ENCODE measurements around the gene EPHA3.

EPHA3 gene

DNA sequence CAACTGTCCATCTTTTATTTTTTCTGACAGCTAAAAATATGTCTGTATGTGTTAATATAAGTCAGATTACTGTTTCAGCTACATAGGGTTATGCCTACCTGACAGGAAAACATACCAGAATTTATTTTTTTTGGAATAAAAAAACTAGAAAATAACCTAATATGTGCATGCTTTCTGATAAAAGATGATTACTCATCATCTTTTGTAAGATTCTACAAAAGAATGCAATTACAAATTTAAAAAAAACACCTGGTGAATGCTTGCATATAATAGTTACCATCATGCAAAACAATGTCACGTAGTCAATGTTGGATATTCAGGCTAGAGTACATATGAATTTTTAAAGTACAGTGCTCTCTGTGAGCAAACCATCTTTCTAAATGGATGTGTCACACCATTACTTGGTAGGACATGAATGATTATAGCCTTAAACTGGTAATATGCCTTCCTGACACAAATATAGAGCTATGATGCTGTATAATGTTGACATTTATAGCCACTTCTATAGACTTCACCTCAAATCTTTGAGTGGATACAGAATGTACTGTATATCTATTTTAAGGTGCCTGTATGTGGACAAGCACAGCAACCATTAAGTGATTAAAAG is 180.6 kb downstream of the EPHA3 start:
- no peaks in the 10 kb centered on the region for H3F3A ChIP-seq (ENCODE audit: insufficient read depth, low read length)
- H3K79me2 ChIP-seq (ENCODE audit: insufficient read depth, low read length): no peaks in the 10 kb centered on the region
- H2AFZ ChIP-seq (ENCODE audit: low read length): no peak overlapping the region
- H3K9me2 ChIP-seq (ENCODE audit: low read depth, low read length): no peaks in the 10 kb centered on the region
- H3K27me3 ChIP-seq (ENCODE audit: insufficient read depth, low read length): no peaks in the 10 kb centered on the region
- H3K9me3 ChIP-seq (ENCODE audit: low read length): no peaks in the 10 kb centered on the region
- no peaks in the 10 kb centered on the region for H3K4me1 ChIP-seq (ENCODE audit: insufficient read depth, low read length, severe bottlenecking)
- no peak overlapping the region for H3K4me3 ChIP-seq (ENCODE audit: low read depth, low read length, poor library complexity, severe bottlenecking)
- no peaks in the 10 kb centered on the region for H4K20me1 ChIP-seq (ENCODE audit: insufficient read depth, low read length)
- no peaks in the 10 kb centered on the region for H3K36me3 ChIP-seq (ENCODE audit: insufficient read depth, low read length)
- H3K4me2 ChIP-seq (ENCODE audit: low read length): no peak overlapping the region
- no peak overlapping the region for H3K9ac ChIP-seq (ENCODE audit: low read length)
- no peak overlapping the region for H3K27ac ChIP-seq (ENCODE audit: low read depth, low read length, poor library complexity, severe bottlenecking)
- TF ChIP-seq EZH2 (IDR thresholded peaks at IDR 0.05; ENCODE audit: borderline replicate concordance, low read length): no peak
- TF ChIP-seq, protein P1, sequence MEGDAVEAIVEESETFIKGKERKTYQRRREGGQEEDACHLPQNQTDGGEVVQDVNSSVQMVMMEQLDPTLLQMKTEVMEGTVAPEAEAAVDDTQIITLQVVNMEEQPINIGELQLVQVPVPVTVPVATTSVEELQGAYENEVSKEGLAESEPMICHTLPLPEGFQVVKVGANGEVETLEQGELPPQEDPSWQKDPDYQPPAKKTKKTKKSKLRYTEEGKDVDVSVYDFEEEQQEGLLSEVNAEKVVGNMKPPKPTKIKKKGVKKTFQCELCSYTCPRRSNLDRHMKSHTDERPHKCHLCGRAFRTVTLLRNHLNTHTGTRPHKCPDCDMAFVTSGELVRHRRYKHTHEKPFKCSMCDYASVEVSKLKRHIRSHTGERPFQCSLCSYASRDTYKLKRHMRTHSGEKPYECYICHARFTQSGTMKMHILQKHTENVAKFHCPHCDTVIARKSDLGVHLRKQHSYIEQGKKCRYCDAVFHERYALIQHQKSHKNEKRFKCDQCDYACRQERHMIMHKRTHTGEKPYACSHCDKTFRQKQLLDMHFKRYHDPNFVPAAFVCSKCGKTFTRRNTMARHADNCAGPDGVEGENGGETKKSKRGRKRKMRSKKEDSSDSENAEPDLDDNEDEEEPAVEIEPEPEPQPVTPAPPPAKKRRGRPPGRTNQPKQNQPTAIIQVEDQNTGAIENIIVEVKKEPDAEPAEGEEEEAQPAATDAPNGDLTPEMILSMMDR (IDR thresholded peaks at IDR 0.05; ENCODE audit: low read length): no peak

DNA sequence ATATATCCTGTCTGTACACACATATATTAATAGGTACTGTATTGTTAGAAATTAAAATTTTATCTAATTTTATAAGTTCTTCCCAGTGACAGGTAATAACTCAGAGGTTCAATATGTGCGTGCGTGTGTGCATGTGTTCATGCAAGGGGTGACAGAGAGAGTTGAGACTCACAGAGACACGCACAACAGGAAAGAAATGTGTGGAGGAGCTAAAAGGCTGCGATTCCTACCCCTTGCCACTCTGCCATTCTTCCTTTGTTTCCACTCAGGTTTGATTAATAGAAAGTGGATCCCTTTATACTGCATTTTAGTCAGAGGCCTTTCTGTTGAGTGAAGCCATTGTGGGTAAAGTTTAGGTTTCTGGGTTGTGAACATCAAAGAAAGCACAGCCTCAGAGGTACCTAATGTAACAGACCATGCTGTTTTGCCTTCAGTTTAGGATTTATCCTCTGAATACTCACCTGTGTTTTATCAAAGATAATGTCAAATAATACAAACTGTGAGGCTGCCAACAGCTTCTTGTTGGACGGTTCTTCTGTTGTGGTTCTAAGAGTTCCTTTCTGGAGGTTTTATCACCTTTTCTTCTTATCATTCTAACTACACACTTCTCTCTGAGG is 182.3 kb downstream of the EPHA3 start:
- H4K20me1 ChIP-seq (ENCODE audit: insufficient read depth, low read length): no peaks in the 10 kb centered on the region
- no peak overlapping the region for H3K27ac ChIP-seq (ENCODE audit: low read depth, low read length, poor library complexity, severe bottlenecking)
- H3K9ac ChIP-seq (ENCODE audit: low read length): no peak overlapping the region
- no peak overlapping the region for H3K4me2 ChIP-seq (ENCODE audit: low read length)
- H3K4me3 ChIP-seq (ENCODE audit: low read depth, low read length, poor library complexity, severe bottlenecking): no peak overlapping the region
- H2AFZ ChIP-seq (ENCODE audit: low read length): 0 out of 2 replicates have a peak overlapping the region, but pooled peaks have one; percentile 1
- no peaks in the 10 kb centered on the region for H3K27me3 ChIP-seq (ENCODE audit: insufficient read depth, low read length)
- no peaks in the 10 kb centered on the region for H3K9me2 ChIP-seq (ENCODE audit: low read depth, low read length)
- H3F3A ChIP-seq (ENCODE audit: insufficient read depth, low read length): no peaks in the 10 kb centered on the region
- H3K79me2 ChIP-seq (ENCODE audit: insufficient read depth, low read length): no peaks in the 10 kb centered on the region
- no peaks in the 10 kb centered on the region for H3K9me3 ChIP-seq (ENCODE audit: low read length)
- H3K4me1 ChIP-seq (ENCODE audit: insufficient read depth, low read length, severe bottlenecking): no peaks in the 10 kb centered on the region
- H3K36me3 ChIP-seq (ENCODE audit: insufficient read depth, low read length): no peaks in the 10 kb centered on the region
- TF ChIP-seq EZH2 (IDR thresholded peaks at IDR 0.05; ENCODE audit: borderline replicate concordance, low read length): no peak
- TF ChIP-seq, protein P1 (IDR thresholded peaks at IDR 0.05; ENCODE audit: low read length): no peak

DNA sequence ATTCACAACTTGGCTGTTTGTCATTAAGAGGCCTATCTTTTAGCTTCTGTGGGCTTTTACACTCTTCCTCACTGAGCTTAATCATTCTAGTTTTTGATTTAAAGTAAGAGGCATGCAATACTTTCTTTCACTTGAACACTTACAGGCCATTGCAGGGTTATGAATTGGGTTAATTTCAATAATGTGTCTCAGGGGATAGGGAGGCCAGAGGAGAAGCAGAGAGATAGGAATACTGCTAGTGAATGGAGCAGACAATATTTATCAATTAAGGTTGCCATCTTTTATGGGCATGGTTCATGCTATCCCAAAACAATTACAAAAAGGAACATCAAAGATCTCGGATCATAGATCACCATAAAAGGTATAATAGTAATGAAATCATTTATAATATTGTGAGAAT is 189.8 kb downstream of the EPHA3 start:
- Histone ChIP-seq H3K9me2 (ENCODE audit: low read depth, low read length) (peaks cover 3% of the 10 kb centered on the region; the same call in 1 of the 2 replicates), H3K27ac (ENCODE audit: low read depth, low read length, poor library complexity, severe bottlenecking) (no peak overlapping the region), H2AFZ (ENCODE audit: low read length) (no peak overlapping the region), H3K36me3 (ENCODE audit: insufficient read depth, low read length) (no peaks in the 10 kb centered on the region), H3K79me2 (ENCODE audit: insufficient read depth, low read length) (no peaks in the 10 kb centered on the region), H3K4me3 (ENCODE audit: low read depth, low read length, poor library complexity, severe bottlenecking) (no peak overlapping the region), H3K9ac (ENCODE audit: low read length) (no peak overlapping the region), H3K4me2 (ENCODE audit: low read length) (no peak overlapping the region), H3F3A (ENCODE audit: insufficient read depth, low read length) (no peaks in the 10 kb centered on the region), H4K20me1 (ENCODE audit: insufficient read depth, low read length) (no peaks in the 10 kb centered on the region), H3K4me1 (ENCODE audit: insufficient read depth, low read length, severe bottlenecking) (no peaks in the 10 kb centered on the region), H3K27me3 (ENCODE audit: insufficient read depth, low read length) (no peaks in the 10 kb centered on the region), H3K9me3 (ENCODE audit: low read length) (no peaks in the 10 kb centered on the region)
- no peak for TF ChIP-seq EZH2 (IDR thresholded peaks at IDR 0.05; ENCODE audit: borderline replicate concordance, low read length)
- TF ChIP-seq, protein P1 (IDR thresholded peaks at IDR 0.05; ENCODE audit: low read length): no peak

Measured in OCI-LY1 (cell line).